BJ (cell line): ENCODE measurements around the gene P2RY11. TPM values are rescaled to one million over a fixed set of nuclear protein-coding genes. Genes with fewer than 3 reads are reported as not detected.
A peak's percentile ranks its signal among the peaks of the same experiment; 100 is the strongest.

Source experiments
- CTCF ChIA-PET: fragments of 350-600 bp; formaldehyde crosslinking; extraction: SDS; loops from one replicate; lab custom pipeline; 2021; ENCODE audit warnings: antibody characterized with exemption, inconsistent platforms; lab: Yijun Ruan, JAX
- POLR2A ChIA-PET: fragments of 300-600 bp; sonication (Branson Sonifier 250); formaldehyde crosslinking; extraction: SDS; loops from one replicate; lab custom pipeline; 2021; ENCODE audit warnings: antibody characterized with exemption; lab: Charles Lee
- DNase-seq: peaks from one replicate; pipeline ENCODE4 v3.0.0-alpha.2; 2011; ENCODE audit warnings: low read depth
- H3K27me3 ChIP-seq: 2 replicates; pipeline ENCODE4 v1.6.0; 2011; ENCODE audit warnings: low read length; ENCODE audit not compliant: control insufficient read depth, insufficient read depth
- H3K36me3 ChIP-seq: 2 replicates; pipeline ENCODE4 v1.5.1; 2011; ENCODE audit warnings: low read length; ENCODE audit not compliant: control insufficient read depth, insufficient read depth
- H3K4me3 ChIP-seq: 2 replicates; pipeline ENCODE4 v1.5.1; 2011; ENCODE audit warnings: low read depth, mild to moderate bottlenecking, control low read depth, low read length
- polyA plus RNA-seq: library from polyadenylated mRNA; depleted of rRNA; stranded (reverse); fragments of >200 nt; gene quantifications from 2 replicates; pipeline ENCODE4 v1.2.3, GENCODE V29; 2011
- TF ChIP-seq, protein P1 (sequence below): IDR thresholded peaks from 2 replicates; pipeline ENCODE4 v1.5.1; 2011; ENCODE audit warnings: low read depth, mild to moderate bottlenecking, control low read depth, inconsistent platforms, low read length, moderate library complexity; ENCODE audit not compliant: insufficient read depth

P2RY11 gene
- polyA plus RNA-seq, 1 experiment, result 2.4 TPM

DNA sequence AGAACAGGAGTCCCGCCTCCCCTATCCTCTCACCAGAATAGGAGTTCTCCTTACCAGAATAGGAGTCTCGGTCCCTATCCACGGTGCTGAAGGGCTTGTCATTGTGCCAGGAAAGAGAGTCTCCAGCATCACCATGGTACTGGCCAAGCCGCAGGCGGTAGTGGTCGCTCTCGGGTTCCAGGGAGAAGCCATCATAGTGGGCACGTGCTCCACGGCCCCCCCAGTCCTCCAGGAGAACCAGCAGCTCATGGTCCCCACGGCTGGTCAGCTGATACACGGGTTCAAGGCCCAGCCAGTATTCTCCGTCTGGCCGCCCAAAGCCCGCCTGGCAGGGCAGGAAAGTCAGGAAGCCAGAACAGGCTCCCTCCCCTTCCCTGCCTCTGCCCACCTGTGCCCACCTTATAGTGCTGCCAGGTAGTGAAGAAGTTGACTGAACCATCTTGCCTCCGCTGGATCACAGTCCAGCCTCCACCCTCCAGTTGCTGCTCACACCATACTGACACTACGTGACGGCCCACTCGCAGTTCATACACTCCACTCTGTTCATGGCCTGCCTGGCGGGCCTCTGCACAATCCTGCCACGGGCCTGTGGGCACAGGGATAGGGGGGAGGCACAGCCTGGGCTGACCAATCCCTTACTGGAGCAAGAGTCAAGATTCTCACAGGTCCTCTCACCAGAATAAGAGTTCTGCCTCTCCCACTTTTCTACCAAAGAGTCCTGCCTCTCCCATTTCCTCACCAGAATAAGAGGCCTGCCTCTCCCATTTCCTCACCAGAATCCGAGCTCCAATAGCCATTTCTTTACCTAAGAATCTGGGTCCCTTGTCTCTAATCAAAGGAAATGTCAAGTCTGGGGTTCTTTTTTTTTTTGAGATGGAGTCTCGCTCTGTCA, 18.0 kb upstream of the P2RY11 start:
- Histone ChIP-seq H3K4me3 (no peak overlapping the region), H3K36me3 (peaks cover 16% of the 10 kb centered on the region), H3K27me3 (no peaks in the 10 kb centered on the region)
- TF ChIP-seq, protein P1, sequence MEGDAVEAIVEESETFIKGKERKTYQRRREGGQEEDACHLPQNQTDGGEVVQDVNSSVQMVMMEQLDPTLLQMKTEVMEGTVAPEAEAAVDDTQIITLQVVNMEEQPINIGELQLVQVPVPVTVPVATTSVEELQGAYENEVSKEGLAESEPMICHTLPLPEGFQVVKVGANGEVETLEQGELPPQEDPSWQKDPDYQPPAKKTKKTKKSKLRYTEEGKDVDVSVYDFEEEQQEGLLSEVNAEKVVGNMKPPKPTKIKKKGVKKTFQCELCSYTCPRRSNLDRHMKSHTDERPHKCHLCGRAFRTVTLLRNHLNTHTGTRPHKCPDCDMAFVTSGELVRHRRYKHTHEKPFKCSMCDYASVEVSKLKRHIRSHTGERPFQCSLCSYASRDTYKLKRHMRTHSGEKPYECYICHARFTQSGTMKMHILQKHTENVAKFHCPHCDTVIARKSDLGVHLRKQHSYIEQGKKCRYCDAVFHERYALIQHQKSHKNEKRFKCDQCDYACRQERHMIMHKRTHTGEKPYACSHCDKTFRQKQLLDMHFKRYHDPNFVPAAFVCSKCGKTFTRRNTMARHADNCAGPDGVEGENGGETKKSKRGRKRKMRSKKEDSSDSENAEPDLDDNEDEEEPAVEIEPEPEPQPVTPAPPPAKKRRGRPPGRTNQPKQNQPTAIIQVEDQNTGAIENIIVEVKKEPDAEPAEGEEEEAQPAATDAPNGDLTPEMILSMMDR, result no peak
- POLR2A ChIA-PET, result no interaction called here
- CTCF ChIA-PET, result interaction anchor here (1.7 kb wide), 1 partner anchor 66 kb away, joined by 3 read pairs; no protein-coding TSS in a partner anchor
- DNase-seq, result no peak

- Histone ChIP-seq H3K4me3 (peak overlapping the region; percentile 32), H3K27me3 (no peaks in the 10 kb centered on the region), H3K36me3 (peaks cover 8% of the 10 kb centered on the region)
- CTCF ChIA-PET, result interaction anchor here (1.1 to 5.4 kb wide), 6 partner anchors 9 to 164 kb away, joined by 4 to 77 read pairs (median 5); partner anchors contain the start of gene MRPL4
- POLR2A ChIA-PET, result interaction anchor here (0.6 to 1.3 kb wide), 2 partner anchors 25 to 146 kb away, joined by 3 to 5 read pairs; no protein-coding TSS in a partner anchor
- TF ChIP-seq, protein P1, result no peak
- no peak for DNase-seq
These were observed 15.9 kb upstream of the P2RY11 start for GRCh38 chr19:10095622-10095947.

DNA sequence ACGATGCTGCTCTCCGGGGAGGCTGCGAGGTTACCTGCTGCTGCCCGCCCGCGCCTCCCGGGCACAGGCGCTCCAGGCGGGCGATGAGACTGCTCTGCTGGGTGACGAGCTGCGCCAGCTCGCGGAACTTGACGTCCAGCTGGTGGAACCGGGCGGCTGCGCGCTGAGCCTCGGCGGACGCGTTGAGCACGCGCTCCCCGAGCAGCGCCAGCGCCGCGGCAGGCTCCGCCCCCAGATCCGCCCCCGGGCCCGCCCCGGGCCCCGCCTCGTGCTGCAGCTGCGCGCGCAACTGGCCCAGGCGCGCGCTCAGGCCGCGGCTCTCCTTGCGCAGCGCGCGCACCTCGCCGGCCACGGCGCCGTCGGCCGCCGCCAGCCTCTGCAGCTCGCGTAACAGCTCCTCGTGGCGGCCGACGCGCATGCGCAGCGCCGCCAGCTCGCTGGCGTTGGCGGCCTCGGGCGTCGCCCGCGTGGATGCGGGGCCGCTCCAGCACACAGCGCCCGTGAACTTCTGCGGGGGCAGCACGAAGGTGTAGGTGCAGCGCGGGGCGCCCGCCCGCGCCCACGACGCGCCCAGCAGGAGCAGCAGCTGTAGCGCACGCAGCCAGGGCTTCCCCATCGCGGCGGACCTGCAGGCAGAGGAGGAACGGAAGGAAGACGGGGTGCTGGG, 15.4 kb upstream of the P2RY11 start:
- POLR2A ChIA-PET, result interaction anchor here (0.6 to 1.3 kb wide), 2 partner anchors 24 to 145 kb away, joined by 3 to 5 read pairs; no protein-coding TSS in a partner anchor
- Histone ChIP-seq H3K27me3 (no peaks in the 10 kb centered on the region), H3K36me3 (peaks cover 7% of the 10 kb centered on the region), H3K4me3 (peak overlapping the region; percentile 54)
- CTCF ChIA-PET, result interaction anchor here (0.6 to 5.4 kb wide), 10 partner anchors 9 to 294 kb away, joined by 3 to 77 read pairs (median 4); partner anchors contain the start of gene MRPL4
- DNase-seq, result peak; percentile 50
- TF ChIP-seq, protein P1, result no peak

GRCh38 chr19:10096615-10096963, 14.9 kb upstream of the P2RY11 start:
- ChIA-PET POLR2A (interaction anchor here (1.3 kb wide), 1 partner anchor 24 kb away, joined by 5 read pairs; no protein-coding TSS in a partner anchor), CTCF (interaction anchor here (0.5 to 5.4 kb wide), 11 partner anchors 8 to 294 kb away, joined by 3 to 77 read pairs (median 4); partner anchors contain the start of gene MRPL4)
- no peak for DNase-seq
- peak overlapping the region; percentile 54 for H3K4me3 ChIP-seq
- TF ChIP-seq, protein P1, result no peak
- peaks cover 6% of the 10 kb centered on the region for H3K36me3 ChIP-seq
- H3K27me3 ChIP-seq, result no peaks in the 10 kb centered on the region
